Activated naive CD4-positive, alpha-beta T cell treated with anti-CD3 and anti-CD28 coated beads, Interleukin-2, amount 50 U/mL, for 24 hours (primary cell): ENCODE results near the gene TRMT112.

Source experiments
- H3K27ac Mint-ChIP-seq: one replicate; pipeline ENCODE4 v1.8.0; 2021; ENCODE audit warnings: mild to moderate bottlenecking, mixed read lengths
- H3K27me3 Mint-ChIP-seq: one replicate; pipeline ENCODE4 v1.8.0; 2021; ENCODE audit warnings: mixed read lengths
- H3K36me3 Mint-ChIP-seq: one replicate; pipeline ENCODE4 v1.8.0; 2021; ENCODE audit warnings: mixed read lengths
- H3K4me1 Mint-ChIP-seq: one replicate; pipeline ENCODE4 v1.8.0; 2021; ENCODE audit warnings: mixed read lengths
- H3K4me3 Mint-ChIP-seq: one replicate; pipeline ENCODE4 v1.8.0; 2021; ENCODE audit warnings: mild to moderate bottlenecking, mixed read lengths
- H3K9me3 Mint-ChIP-seq: one replicate; pipeline ENCODE4 v1.8.0; 2021; ENCODE audit warnings: mixed read lengths

TRMT112 gene

DNA sequence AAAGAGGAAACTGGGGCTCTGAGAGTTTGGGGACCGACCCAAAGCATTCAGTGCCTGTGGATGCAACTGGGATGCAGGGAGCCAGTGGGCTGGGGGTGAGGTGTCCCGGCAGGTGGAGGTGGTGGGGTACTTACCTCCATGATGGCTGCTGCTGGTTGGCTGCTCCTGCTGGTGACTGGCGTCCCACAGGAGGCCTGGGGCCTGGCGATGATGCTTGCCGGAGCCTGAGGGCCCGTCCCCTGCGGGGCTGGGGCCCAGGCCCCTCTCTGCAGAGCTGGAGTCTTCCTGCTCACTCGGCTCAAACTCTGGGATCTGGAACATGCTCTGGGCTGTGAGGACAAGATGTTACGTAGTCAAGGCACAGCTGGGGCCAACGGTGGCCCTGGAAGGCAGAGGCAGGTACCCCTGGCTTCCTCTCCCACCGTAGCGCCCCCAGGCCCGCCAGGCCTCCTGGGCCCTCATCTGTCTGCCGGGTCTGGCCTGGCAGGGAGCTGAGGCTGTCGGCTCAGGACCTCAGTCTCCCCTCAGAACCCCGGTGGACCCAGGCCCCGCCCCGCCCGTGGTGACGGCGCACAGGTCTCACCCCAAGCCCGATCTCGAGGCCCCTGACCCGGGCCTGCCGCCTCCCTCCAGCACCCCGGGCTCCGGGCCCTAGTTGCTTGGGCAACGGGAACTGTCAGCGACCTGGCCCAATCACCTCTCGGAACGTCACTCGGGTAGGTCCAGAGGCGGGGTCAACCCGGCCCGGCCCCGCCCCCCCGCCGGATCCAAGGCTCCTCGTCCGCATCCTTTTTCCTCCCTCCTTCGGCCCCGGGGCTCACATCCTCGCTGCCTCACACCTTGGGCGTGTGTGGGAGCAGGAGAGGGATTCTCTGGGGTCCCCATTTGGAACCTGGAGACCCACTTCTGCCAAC, 33.1 kb downstream of the TRMT112 start, which contains the start of gene BAD:
Gene BAD (minus strand): TSS at position 618 of the 914 bp plus-strand sequence. CDS start 297 bp downstream, at position 321.
- Mint-ChIP-seq H3K4me3 (peak within 1 kb of the TSS; percentile 88), H3K27me3 (no peaks in the 10 kb centered on the region), H3K27ac (peak within 1 kb of the TSS; percentile 96), H3K9me3 (no peaks in the 10 kb centered on the region), H3K36me3 (no peaks in the 10 kb centered on the region), H3K4me1 (peaks cover 20% of the 10 kb centered on the region)

DNA sequence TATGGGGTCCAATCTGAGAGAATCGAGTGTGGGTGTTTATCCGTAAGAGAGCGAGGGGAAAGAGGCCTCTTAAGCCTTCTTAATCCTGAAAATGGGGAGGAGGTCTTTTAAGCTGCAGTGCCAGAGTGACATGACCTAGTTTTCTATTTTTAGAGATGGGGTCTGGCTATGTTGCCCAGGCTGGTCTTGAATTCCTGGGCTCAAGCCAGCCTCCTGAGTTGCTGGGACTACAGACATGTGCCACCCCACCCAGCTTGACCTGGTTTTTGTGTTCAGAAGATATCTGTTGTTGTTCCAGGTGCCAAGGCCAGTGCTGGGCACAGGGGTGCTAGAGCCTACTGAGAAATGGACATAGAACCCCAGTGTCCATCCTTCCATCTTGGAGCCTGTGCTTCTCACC, 34.3 kb downstream of the TRMT112 start:
- no peaks in the 10 kb centered on the region for H3K27me3 Mint-ChIP-seq
- H3K4me1 Mint-ChIP-seq = peaks cover 20% of the 10 kb centered on the region
- peak overlapping the region; percentile 19 for H3K4me3 Mint-ChIP-seq
- peaks cover 2% of the 10 kb centered on the region for H3K36me3 Mint-ChIP-seq
- H3K9me3 Mint-ChIP-seq = no peaks in the 10 kb centered on the region
- H3K27ac Mint-ChIP-seq = no peak overlapping the region

DNA sequence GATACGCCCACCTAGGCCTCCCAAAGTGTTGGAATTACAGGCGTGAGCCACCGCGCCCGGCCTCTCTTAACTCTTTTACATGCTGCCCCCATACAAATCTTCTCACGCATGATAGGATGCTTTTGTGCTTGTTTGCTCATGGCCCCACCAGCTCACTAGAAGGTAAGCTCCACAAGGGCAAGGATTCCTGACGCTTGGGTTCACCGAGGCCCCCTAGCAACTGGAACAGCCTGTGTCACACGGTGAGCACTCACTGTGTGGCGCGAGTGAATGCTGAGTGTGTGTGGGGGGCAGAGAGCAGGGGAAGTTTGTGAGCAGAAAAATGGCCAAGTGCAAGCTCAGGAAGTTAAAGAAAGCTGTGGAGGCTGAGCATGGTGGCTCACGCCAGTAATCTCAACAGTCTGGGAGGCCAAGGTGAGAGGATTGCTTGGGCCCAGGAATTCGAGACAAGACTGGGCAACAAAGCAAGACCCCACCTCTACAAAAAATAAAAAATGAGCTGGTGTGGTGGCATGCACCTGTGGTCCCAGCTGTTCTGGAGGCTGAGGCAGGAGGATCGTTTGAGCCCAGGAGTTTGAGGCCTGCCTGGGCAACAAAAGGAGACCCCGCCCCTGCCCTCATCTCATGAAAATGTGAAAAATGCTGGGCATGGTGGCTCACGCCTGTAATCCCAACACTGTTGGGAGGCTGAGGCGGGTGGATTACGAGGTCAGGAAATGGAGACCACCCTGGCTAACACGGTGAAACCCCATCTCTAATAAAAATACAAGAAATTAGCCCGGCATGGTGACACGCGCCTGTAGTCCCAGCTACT, 35.2 kb downstream of the TRMT112 start:
- Mint-ChIP-seq H3K27ac (no peak overlapping the region), H3K4me1 (peaks cover 20% of the 10 kb centered on the region), H3K27me3 (no peaks in the 10 kb centered on the region), H3K36me3 (peaks cover 2% of the 10 kb centered on the region), H3K9me3 (no peaks in the 10 kb centered on the region), H3K4me3 (no peak overlapping the region)

- Mint-ChIP-seq H3K36me3 (peaks cover 2% of the 10 kb centered on the region), H3K27me3 (no peaks in the 10 kb centered on the region), H3K4me3 (no peak overlapping the region), H3K27ac (peak overlapping the region; percentile 21), H3K4me1 (peaks cover 8% of the 10 kb centered on the region), H3K9me3 (no peaks in the 10 kb centered on the region)
These were observed 38.7 kb downstream of the TRMT112 start for GRCh38 chr11:64278576-64279190.

- Mint-ChIP-seq H3K27ac (no peak overlapping the region), H3K4me3 (no peak overlapping the region), H3K9me3 (no peaks in the 10 kb centered on the region), H3K4me1 (no peaks in the 10 kb centered on the region), H3K36me3 (peaks cover 2% of the 10 kb centered on the region), H3K27me3 (no peaks in the 10 kb centered on the region)
These were observed 40.5 kb downstream of the TRMT112 start for GRCh38 chr11:64276653-64277431.

DNA sequence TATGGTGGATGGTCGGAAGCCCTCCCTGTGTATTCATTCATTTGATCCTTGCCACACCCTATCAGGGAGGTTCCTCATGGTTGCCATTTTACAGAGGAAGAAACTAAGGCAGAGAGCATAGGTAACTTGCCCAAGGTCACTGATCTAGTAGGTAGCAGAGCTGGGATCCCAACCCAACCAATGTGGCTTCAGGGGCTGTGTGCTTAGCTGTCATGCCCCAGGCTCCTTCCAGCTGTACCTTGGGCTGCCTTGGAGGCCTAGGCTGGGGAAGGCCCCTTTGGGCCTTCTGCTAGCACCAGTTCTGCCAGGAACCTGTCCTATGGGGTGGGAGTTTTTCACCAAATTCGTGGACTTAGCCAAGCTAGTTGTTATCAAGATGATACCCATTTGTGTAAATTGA, 41.5 kb downstream of the TRMT112 start:
- H3K27ac Mint-ChIP-seq = no peak overlapping the region
- H3K9me3 Mint-ChIP-seq = no peaks in the 10 kb centered on the region
- peaks cover 2% of the 10 kb centered on the region for H3K36me3 Mint-ChIP-seq
- no peaks in the 10 kb centered on the region for H3K27me3 Mint-ChIP-seq
- no peaks in the 10 kb centered on the region for H3K4me1 Mint-ChIP-seq
- H3K4me3 Mint-ChIP-seq = no peak overlapping the region

- Mint-ChIP-seq H3K27ac (no peak overlapping the region), H3K4me1 (no peaks in the 10 kb centered on the region), H3K4me3 (no peak overlapping the region), H3K27me3 (no peaks in the 10 kb centered on the region), H3K36me3 (peaks cover 2% of the 10 kb centered on the region), H3K9me3 (no peaks in the 10 kb centered on the region)
These were observed 42.1 kb downstream of the TRMT112 start for GRCh38 chr11:64275031-64275800.

- no peaks in the 10 kb centered on the region for H3K36me3 Mint-ChIP-seq
- H3K4me3 Mint-ChIP-seq = peak overlapping the region; percentile 97
- peak overlapping the region; percentile 97 for H3K27ac Mint-ChIP-seq
- H3K4me1 Mint-ChIP-seq = peaks cover 13% of the 10 kb centered on the region
- no peaks in the 10 kb centered on the region for H3K9me3 Mint-ChIP-seq
- H3K27me3 Mint-ChIP-seq = no peaks in the 10 kb centered on the region
These were observed 47.7 kb downstream of the TRMT112 start for GRCh38 chr11:64269540-64270220.

DNA sequence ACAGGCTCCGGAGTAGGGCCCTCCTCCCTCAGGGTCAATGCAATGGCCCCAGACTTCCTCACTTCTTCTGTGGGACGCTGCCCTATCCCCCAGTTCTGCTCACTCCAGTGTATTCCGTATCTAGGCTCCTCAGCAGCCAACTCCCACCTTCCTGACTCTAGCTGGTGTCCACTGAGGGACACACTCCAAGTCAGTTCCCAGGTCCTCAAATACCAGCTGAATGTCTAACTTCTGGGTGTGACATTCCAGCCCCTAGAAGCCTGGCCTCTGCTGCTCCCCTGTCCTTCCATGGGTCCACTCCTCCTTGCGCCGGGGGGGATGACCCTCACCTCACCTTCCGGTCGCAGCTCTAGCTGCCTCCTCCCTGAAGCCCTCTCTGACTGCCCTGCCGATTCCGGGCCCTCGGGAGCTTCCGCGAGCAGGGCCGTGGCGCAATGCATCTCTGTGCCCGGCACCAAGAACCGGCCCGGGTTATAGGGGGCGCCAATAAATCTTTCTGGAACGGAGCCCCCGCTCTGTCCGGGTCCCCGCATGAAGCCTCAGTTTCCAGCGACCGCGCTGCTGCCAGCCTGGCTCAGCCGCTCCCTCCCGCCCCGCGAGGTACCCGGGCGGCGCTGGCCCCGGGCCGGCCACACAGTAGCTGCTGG, 48.3 kb downstream of the TRMT112 start:
- peak overlapping the region; percentile 97 for H3K4me3 Mint-ChIP-seq
- no peaks in the 10 kb centered on the region for H3K36me3 Mint-ChIP-seq
- peaks cover 13% of the 10 kb centered on the region for H3K4me1 Mint-ChIP-seq
- H3K27me3 Mint-ChIP-seq = no peaks in the 10 kb centered on the region
- peak overlapping the region; percentile 94 for H3K27ac Mint-ChIP-seq
- no peaks in the 10 kb centered on the region for H3K9me3 Mint-ChIP-seq

- Mint-ChIP-seq H3K4me3 (peak overlapping the region; percentile 97), H3K4me1 (peaks cover 13% of the 10 kb centered on the region), H3K27me3 (no peaks in the 10 kb centered on the region), H3K36me3 (no peaks in the 10 kb centered on the region), H3K27ac (peak overlapping the region; percentile 94), H3K9me3 (no peaks in the 10 kb centered on the region)
These were observed 49.1 kb downstream of the TRMT112 start for GRCh38 chr11:64268025-64268892.

- Mint-ChIP-seq H3K27ac (no peak overlapping the region), H3K4me3 (no peak overlapping the region), H3K36me3 (no peaks in the 10 kb centered on the region), H3K4me1 (peaks cover 13% of the 10 kb centered on the region), H3K9me3 (no peaks in the 10 kb centered on the region), H3K27me3 (no peaks in the 10 kb centered on the region)
These were observed 50.0 kb downstream of the TRMT112 start for GRCh38 chr11:64267207-64267945.
